HepG2 (cell line): ENCODE results near the gene COMMD7. TPM values are rescaled to one million over a fixed set of nuclear protein-coding genes. Genes with fewer than 3 reads are reported as not detected.

Experiments
- ATAC-seq: fragments of 200-7000 bp; cut with Tn5 transposase; 3 replicates; pipeline ENCODE4 v1.9.1; 2020; ENCODE audit warnings: mild to moderate bottlenecking, moderate library complexity
- BruUV-seq: library from RNA; stranded (reverse); fragments of 400-500 nt; replicated peaks from 2 replicates; lab custom pipeline; 2021; lab: Mats Ljungman, UMichigan
- CTCF ChIA-PET: fragments of 300-600 bp; formaldehyde crosslinking; extraction: SDS; loops from one replicate; lab custom pipeline; 2021; ENCODE audit warnings: low total read pairs, inconsistent platforms, low intra/inter-chr PET ratio; lab: Yijun Ruan, JAX
- POLR2A ChIA-PET: fragments of 350-600 bp; sonication (Branson Sonifier 250); formaldehyde crosslinking; loops from one replicate; lab custom pipeline; 2020; ENCODE audit warnings: antibody characterized with exemption, inconsistent platforms; lab: Yijun Ruan, JAX
- DNase-seq: peaks from one replicate; pipeline ENCODE4 v3.0.0-alpha.2; 2015; ENCODE audit warnings: low spot score
- FAIRE-seq: peaks from 3 replicates; lab custom pipeline; 2011; peaks lifted over from hg19 to GRCh38; lab: Jason Lieb, UNC
- H2AFZ ChIP-seq: one replicate; pipeline ENCODE4 v1.6.1; 2011; ENCODE audit warnings: low read length, inconsistent platforms
- H3K27ac ChIP-seq: fragments of 300-600 bp; 3 replicates; pipeline ENCODE4 v1.8.0; 2011; ENCODE audit warnings: mixed run types, mild to moderate bottlenecking, mixed read lengths, low read length, inconsistent platforms; ENCODE audit not compliant: insufficient read depth; ENCODE audit errors: extremely low read length
- H3K27me3 ChIP-seq, 2 experiments: fragments of 200-600 bp in 1 of 2; 2 replicates in 1 of 2; 3 replicates in 1 of 2; pipeline versions ENCODE4 v1.6.0 to v1.8.0; 2011; ENCODE audit warnings: low read length in 2 of 2, mild to moderate bottlenecking in 2 of 2, moderate library complexity in 2 of 2, inconsistent platforms in 1 of 2; ENCODE audit not compliant: insufficient read depth in 2 of 2, control insufficient read depth in 1 of 2
- H3K36me3 ChIP-seq, 2 experiments: fragments of 200-600 bp in 1 of 2; replicated peaks in 1 of 2; 2 replicates in 1 of 2; 3 replicates in 1 of 2; pipeline versions ENCODE4 v1.5.1 to v1.8.0; 2011; ENCODE audit warnings: low read length in 2 of 2, inconsistent platforms in 1 of 2; ENCODE audit not compliant: insufficient read depth in 2 of 2, control insufficient read depth in 1 of 2
- H3K4me1 ChIP-seq: 2 replicates; pipeline ENCODE4 v1.5.1; 2012; ENCODE audit warnings: low read length, inconsistent platforms; ENCODE audit not compliant: insufficient read depth
- H3K4me2 ChIP-seq: 2 replicates; pipeline ENCODE4 v1.6.0; 2011; ENCODE audit warnings: low read depth, low read length, inconsistent platforms
- H3K4me3 ChIP-seq, 3 experiments: fragments of 200-600 bp in 1 of 3; sonication (generic), shearing (Covaris generic) in 1 of 3; replicated peaks in 1 of 3; 2 replicates each; pipeline ENCODE4 v1.5.1; 2011 to 2016; ENCODE audit warnings: low read length in 3 of 3, inconsistent platforms in 2 of 3, low read depth in 2 of 3, mild to moderate bottlenecking in 2 of 3, control low read depth in 1 of 3, mixed read lengths in 1 of 3; ENCODE audit not compliant: insufficient read depth in 1 of 3
- H3K79me2 ChIP-seq: one replicate; pipeline ENCODE4 v1.6.1; 2011; ENCODE audit warnings: low read length, inconsistent platforms; ENCODE audit not compliant: insufficient read depth
- H3K9ac ChIP-seq: 2 replicates; pipeline ENCODE4 v1.6.0; 2011; ENCODE audit warnings: mild to moderate bottlenecking, low read depth, low read length, inconsistent platforms; ENCODE audit not compliant: insufficient read depth
- H3K9me3 ChIP-seq: 2 replicates; pipeline ENCODE4 v1.5.1; 2012; ENCODE audit warnings: mild to moderate bottlenecking, low read length
- H4K20me1 ChIP-seq: 2 replicates; pipeline ENCODE4 v1.6.0; 2011; ENCODE audit warnings: inconsistent platforms, mild to moderate bottlenecking, low read length, moderate library complexity; ENCODE audit not compliant: insufficient read depth
- MBD4 ChIP-seq: IDR thresholded peaks from 2 replicates; pipeline ENCODE4 v1.6.1; 2012; ENCODE audit warnings: low read length, inconsistent platforms, borderline replicate concordance
- RARA ChIP-seq: IDR thresholded peaks from 2 replicates; pipeline ENCODE4 v1.6.1; 2016; ENCODE audit warnings: missing genetic modification reagents, missing compliant biosample characterization
- SKIL ChIP-seq: sonication (generic); formaldehyde crosslinking; IDR thresholded peaks from 2 replicates; pipeline ENCODE4 v1.8.0; 2022; ENCODE audit warnings: missing genetic modification reagents, mild to moderate bottlenecking, moderate library complexity, borderline replicate concordance
- ZBTB7B ChIP-seq: sonication (generic); formaldehyde crosslinking; IDR thresholded peaks from 2 replicates; pipeline ENCODE4 v1.4.0; 2020; ENCODE audit warnings: missing genetic modification reagents
- ZFP36L2 ChIP-seq: sonication (generic); formaldehyde crosslinking; IDR thresholded peaks from 2 replicates; pipeline ENCODE4 v1.4.0; 2020; ENCODE audit warnings: missing genetic modification reagents
- ZNF143 ChIP-seq: sonication (generic); formaldehyde crosslinking; IDR thresholded peaks from 2 replicates; pipeline ENCODE4 v1.4.0; 2020; ENCODE audit warnings: missing genetic modification reagents
- ZNF235 ChIP-seq: sonication (generic); formaldehyde crosslinking; IDR thresholded peaks from 2 replicates; pipeline ENCODE4 v1.8.1; 2023; ENCODE audit warnings: mild to moderate bottlenecking, missing genetic modification reagents, borderline replicate concordance
- ZNF335 ChIP-seq: sonication (generic); formaldehyde crosslinking; IDR thresholded peaks from 2 replicates; pipeline ENCODE4 v1.4.0; 2020; ENCODE audit warnings: missing genetic modification reagents
- ZNF382 ChIP-seq: sonication (generic); formaldehyde crosslinking; IDR thresholded peaks from 2 replicates; pipeline ENCODE4 v1.5.0; 2020; ENCODE audit warnings: missing genetic modification reagents, mild to moderate bottlenecking, borderline replicate concordance
- ZNF564 ChIP-seq: sonication (generic); formaldehyde crosslinking; IDR thresholded peaks from 2 replicates; pipeline ENCODE4 v1.8.1; 2023; ENCODE audit warnings: mild to moderate bottlenecking, missing genetic modification reagents
- ZNF652 ChIP-seq: IDR thresholded peaks from 2 replicates; pipeline ENCODE4 v1.6.1; 2016; ENCODE audit warnings: low read depth, borderline replicate concordance
- ZNF740 ChIP-seq: sonication (generic); formaldehyde crosslinking; IDR thresholded peaks from 2 replicates; pipeline ENCODE4 v1.4.0; 2020; ENCODE audit warnings: missing genetic modification reagents
- ZNF792 ChIP-seq: IDR thresholded peaks from 2 replicates; pipeline ENCODE4 v1.6.1; 2016
- WGBS: methylation state at CpG from one replicate; pipeline ENCODE4 v1.1.6; 2017; ENCODE audit warnings: low lambda C conversion rate; 5-methylcytosine and 5-hydroxymethylcytosine counted together
- in situ Hi-C: cut with HindIII; loops from 2 replicates; pipeline ENCODE4 v1.10.0; 2017; ENCODE audit warnings: low pct_unique_long_range_greater_than_20kb; ENCODE audit not compliant: extremely low pct_ligation_motif_present
- intact Hi-C: fragments of 100-400 bp; cut with micrococcal nuclease; formaldehyde crosslinking; loops from one replicate; pipeline ENCODE4 v1.10.0; 2022; ENCODE audit not compliant: unreplicated experiment
- polyA plus RNA-seq, 8 experiments: library from polyadenylated mRNA; depleted of rRNA in 3 of 8; stranded (reverse) in 7 of 8; unstranded in 1 of 8; fragments of >200 nt; fragmentation: Illumina TruSeq in 4 of 8; extraction: Trizol in 4 of 8; gene quantifications; 2 replicates each; pipeline versions ENCODE4 v1.2.1 to v1.2.3, GENCODE V29; 2011 to 2016; ENCODE audit warnings: low read depth in 4 of 8, missing spikeins in 1 of 8, mixed read lengths in 1 of 8; ENCODE audit not compliant: insufficient read depth in 1 of 8
- total RNA-seq, 5 experiments: library from RNA; depleted of rRNA; stranded (reverse); fragments of >200 nt; fragmentation: Illumina TruSeq; extraction: Trizol; gene quantifications; 2 replicates each; pipeline ENCODE4 v1.2.3, GENCODE V29; 2016; ENCODE audit warnings: low read depth in 1 of 5
- TF ChIP-seq, protein P1 (sequence below): sonication (generic); formaldehyde crosslinking; IDR thresholded peaks from 2 replicates; pipeline ENCODE4 v1.5.0; 2020; ENCODE audit warnings: mild to moderate bottlenecking, missing genetic modification reagents
- TF ChIP-seq, protein P2 (sequence below): sonication (generic); formaldehyde crosslinking; IDR thresholded peaks from 2 replicates; pipeline ENCODE4 v1.9.0; 2021; ENCODE audit warnings: missing genetic modification reagents, borderline replicate concordance

Gene COMMD7
- total and polyA plus RNA-seq, 2 of the 13 experiments (the other 11 are each of a cell fraction or from before 2014, with no cell fraction given), result 42.1 to 53.3 TPM

DNA sequence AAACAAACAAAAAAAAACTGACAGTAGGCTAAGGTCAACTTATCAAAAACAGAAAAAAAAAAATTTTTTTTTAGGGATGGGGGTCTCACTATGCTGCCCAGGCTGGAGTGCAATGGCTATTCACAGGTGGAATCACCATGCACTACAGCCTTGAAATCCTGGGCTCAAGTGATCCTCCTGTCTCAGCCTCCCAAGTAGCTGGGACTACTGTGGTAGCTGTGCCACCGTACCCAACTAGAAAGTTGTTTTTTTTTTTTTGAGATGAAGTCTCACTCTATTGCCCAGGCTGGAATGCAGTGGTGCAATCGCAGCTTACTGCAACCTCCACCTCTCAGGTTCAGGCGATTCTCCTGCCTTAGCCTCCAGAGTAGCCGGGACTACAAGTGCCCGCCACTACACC is 2.1 kb downstream of the COMMD7 start (continued):
- TF ChIP-seq ZNF740 (CRISPR knock-in tag), result no peak
- no peak for TF ChIP-seq ZBTB7B (CRISPR knock-in tag)
- no peak for TF ChIP-seq ZNF652 (CRISPR knock-in tag)
- TF ChIP-seq, protein P1, sequence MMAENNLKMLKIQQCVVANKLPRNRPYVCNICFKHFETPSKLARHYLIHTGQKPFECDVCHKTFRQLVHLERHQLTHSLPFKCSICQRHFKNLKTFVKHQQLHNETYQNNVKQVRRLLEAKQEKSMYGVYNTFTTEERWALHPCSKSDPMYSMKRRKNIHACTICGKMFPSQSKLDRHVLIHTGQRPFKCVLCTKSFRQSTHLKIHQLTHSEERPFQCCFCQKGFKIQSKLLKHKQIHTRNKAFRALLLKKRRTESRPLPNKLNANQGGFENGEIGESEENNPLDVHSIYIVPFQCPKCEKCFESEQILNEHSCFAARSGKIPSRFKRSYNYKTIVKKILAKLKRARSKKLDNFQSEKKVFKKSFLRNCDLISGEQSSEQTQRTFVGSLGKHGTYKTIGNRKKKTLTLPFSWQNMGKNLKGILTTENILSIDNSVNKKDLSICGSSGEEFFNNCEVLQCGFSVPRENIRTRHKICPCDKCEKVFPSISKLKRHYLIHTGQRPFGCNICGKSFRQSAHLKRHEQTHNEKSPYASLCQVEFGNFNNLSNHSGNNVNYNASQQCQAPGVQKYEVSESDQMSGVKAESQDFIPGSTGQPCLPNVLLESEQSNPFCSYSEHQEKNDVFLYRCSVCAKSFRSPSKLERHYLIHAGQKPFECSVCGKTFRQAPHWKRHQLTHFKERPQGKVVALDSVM (CRISPR knock-in tag), result peak; percentile 93
- no peak for TF ChIP-seq ZNF235 (CRISPR knock-in tag)
- no peak for TF ChIP-seq ZFP36L2 (CRISPR knock-in tag)
- no peak for TF ChIP-seq ZNF143

GRCh38 chr20:32737371-32738223 is 5.7 kb downstream of the COMMD7 start:
- no peak for ATAC-seq
- Histone ChIP-seq H3K4me3 (no peak overlapping the region), H2AFZ (no peak overlapping the region), H3K9ac (no peak overlapping the region), H3K9me3 (no peaks in the 10 kb centered on the region), H3K36me3 (peaks cover 0 to 1% of the 10 kb centered on the region in 2 experiments; a peak in 1 of 5 replicates), H3K4me2 (no peak overlapping the region), H4K20me1 (no peaks in the 10 kb centered on the region), H3K79me2 (peaks cover 4% of the 10 kb centered on the region), H3K27me3 (no peaks in the 10 kb centered on the region; a peak in 1 of 5 replicates), H3K27ac (no peak overlapping the region), H3K4me1 (peaks cover 24% of the 10 kb centered on the region)
- ChIA-PET CTCF (no interaction called here), POLR2A (no interaction called here)
- no peak for FAIRE-seq
- no peak for DNase-seq
- intact Hi-C loops (no loop called here), in situ Hi-C loops (no loop called here)
- WGBS, result 78% methylated on average over 7 of the region's 7 CpGs
- no TSS peak for BruUV-seq
- TF ChIP-seq ZNF564 (no peak), RARA (CRISPR knock-in tag) (peak; percentile 48), ZNF792 (CRISPR knock-in tag) (0 out of 2 replicates have a peak, but pooled peaks have one; percentile 19), ZNF335 (CRISPR knock-in tag) (no peak), ZNF382 (CRISPR knock-in tag) (no peak), MBD4 (no peak), SKIL (CRISPR knock-in tag) (peak; percentile 41; the same call in 1 of the 2 replicates)
- TF ChIP-seq, protein P2, sequence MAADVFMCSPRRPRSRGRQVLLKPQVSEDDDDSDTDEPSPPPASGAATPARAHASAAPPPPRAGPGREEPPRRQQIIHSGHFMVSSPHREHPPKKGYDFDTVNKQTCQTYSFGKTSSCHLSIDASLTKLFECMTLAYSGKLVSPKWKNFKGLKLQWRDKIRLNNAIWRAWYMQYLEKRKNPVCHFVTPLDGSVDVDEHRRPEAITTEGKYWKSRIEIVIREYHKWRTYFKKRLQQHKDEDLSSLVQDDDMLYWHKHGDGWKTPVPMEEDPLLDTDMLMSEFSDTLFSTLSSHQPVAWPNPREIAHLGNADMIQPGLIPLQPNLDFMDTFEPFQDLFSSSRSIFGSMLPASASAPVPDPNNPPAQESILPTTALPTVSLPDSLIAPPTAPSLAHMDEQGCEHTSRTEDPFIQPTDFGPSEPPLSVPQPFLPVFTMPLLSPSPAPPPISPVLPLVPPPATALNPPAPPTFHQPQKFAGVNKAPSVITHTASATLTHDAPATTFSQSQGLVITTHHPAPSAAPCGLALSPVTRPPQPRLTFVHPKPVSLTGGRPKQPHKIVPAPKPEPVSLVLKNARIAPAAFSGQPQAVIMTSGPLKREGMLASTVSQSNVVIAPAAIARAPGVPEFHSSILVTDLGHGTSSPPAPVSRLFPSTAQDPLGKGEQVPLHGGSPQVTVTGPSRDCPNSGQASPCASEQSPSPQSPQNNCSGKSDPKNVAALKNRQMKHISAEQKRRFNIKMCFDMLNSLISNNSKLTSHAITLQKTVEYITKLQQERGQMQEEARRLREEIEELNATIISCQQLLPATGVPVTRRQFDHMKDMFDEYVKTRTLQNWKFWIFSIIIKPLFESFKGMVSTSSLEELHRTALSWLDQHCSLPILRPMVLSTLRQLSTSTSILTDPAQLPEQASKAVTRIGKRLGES, result no peak
